HUES48 (cell line): Measurements from ENCODE around the gene MARCHF3.
"Not testable (repeated sequence)": the region's sequence is repeated elsewhere in the genome, so short reads cannot be mapped to it uniquely, and the experiment has no call there.

Experiments
- H3K27ac ChIP-seq: one replicate; pipeline ENCODE4 v1.7.0; 2013; ENCODE audit warnings: low read depth, low read length, inconsistent platforms
- H3K27me3 ChIP-seq: 2 replicates; pipeline ENCODE4 v1.6.1; 2013; ENCODE audit warnings: mild to moderate bottlenecking, low read length; ENCODE audit not compliant: control insufficient read depth, insufficient read depth
- H3K36me3 ChIP-seq: 2 replicates; pipeline ENCODE4 v1.6.1; 2013; ENCODE audit warnings: low read length; ENCODE audit not compliant: control insufficient read depth, insufficient read depth
- H3K4me1 ChIP-seq: 2 replicates; pipeline ENCODE4 v1.6.1; 2013; ENCODE audit warnings: mild to moderate bottlenecking, low read length; ENCODE audit not compliant: control insufficient read depth, insufficient read depth
- H3K4me3 ChIP-seq: 2 replicates; pipeline ENCODE4 v1.5.1; 2013; ENCODE audit warnings: mild to moderate bottlenecking, low read depth, low read length
- H3K9ac ChIP-seq: 2 replicates; pipeline ENCODE4 v1.6.1; 2013; ENCODE audit warnings: mild to moderate bottlenecking, low read depth, low read length, moderate library complexity
- H3K9me3 ChIP-seq: 2 replicates; pipeline ENCODE4 v1.6.1; 2013; ENCODE audit warnings: low read length; ENCODE audit not compliant: control insufficient read depth, insufficient read depth

The MARCHF3 gene

GRCh38 chr5:127064253-127064840, 34.0 kb upstream of the MARCHF3 start:
- no peaks in the 10 kb centered on the region for H3K27me3 ChIP-seq
- H3K4me1 ChIP-seq, result peaks cover 8% of the 10 kb centered on the region
- no peaks in the 10 kb centered on the region for H3K9me3 ChIP-seq
- no peak overlapping the region for H3K27ac ChIP-seq
- H3K9ac ChIP-seq, result no peak overlapping the region
- no peaks in the 10 kb centered on the region for H3K36me3 ChIP-seq
- no peak overlapping the region for H3K4me3 ChIP-seq

- H3K27me3 ChIP-seq, result no peaks in the 10 kb centered on the region
- peaks cover 6% of the 10 kb centered on the region; the same call in 1 of the 2 replicates for H3K4me1 ChIP-seq
- H3K9ac ChIP-seq, result no peak overlapping the region
- no peak overlapping the region for H3K4me3 ChIP-seq
- H3K27ac ChIP-seq, result no peak overlapping the region
- no peaks in the 10 kb centered on the region for H3K9me3 ChIP-seq
- H3K36me3 ChIP-seq, result no peaks in the 10 kb centered on the region
These were observed 33.0 kb upstream of the MARCHF3 start for GRCh38 chr5:127063257-127063913.

GRCh38 chr5:127061956-127062355, 31.6 kb upstream of the MARCHF3 start:
- no peak overlapping the region for H3K4me3 ChIP-seq

GRCh38 chr5:127061537-127061936, 31.2 kb upstream of the MARCHF3 start:
- no peak overlapping the region for H3K27ac ChIP-seq
- H3K9me3 ChIP-seq, result no peaks in the 10 kb centered on the region
- no peak overlapping the region for H3K4me3 ChIP-seq
- no peak overlapping the region for H3K9ac ChIP-seq
- H3K27me3 ChIP-seq, result no peaks in the 10 kb centered on the region
- no peaks in the 10 kb centered on the region for H3K36me3 ChIP-seq
- H3K4me1 ChIP-seq, result peaks cover 6% of the 10 kb centered on the region; the same call in 1 of the 2 replicates

More at GRCh38 chr5:127061956-127062355, 31.6 kb upstream of the MARCHF3 start:
- Histone ChIP-seq H3K36me3 (no peaks in the 10 kb centered on the region), H3K9ac (no peak overlapping the region), H3K4me1 (peaks cover 6% of the 10 kb centered on the region; the same call in 1 of the 2 replicates), H3K27ac (no peak overlapping the region), H3K9me3 (no peaks in the 10 kb centered on the region), H3K27me3 (no peaks in the 10 kb centered on the region)

- H3K27ac ChIP-seq, result no peak overlapping the region
- H3K27me3 ChIP-seq, result no peaks in the 10 kb centered on the region
- no peaks in the 10 kb centered on the region for H3K9me3 ChIP-seq
- H3K4me3 ChIP-seq, result no peak overlapping the region
- H3K9ac ChIP-seq, result no peak overlapping the region
- H3K4me1 ChIP-seq, result peaks cover 6% of the 10 kb centered on the region; the same call in 1 of the 2 replicates
- H3K36me3 ChIP-seq, result no peaks in the 10 kb centered on the region
These were observed 30.2 kb upstream of the MARCHF3 start for GRCh38 chr5:127060470-127060985.

GRCh38 chr5:127056896-127057295, 26.5 kb upstream of the MARCHF3 start:
- Histone ChIP-seq H3K4me3 (no peak overlapping the region), H3K9me3 (no peaks in the 10 kb centered on the region), H3K9ac (no peak overlapping the region)

GRCh38 chr5:127055880-127056653, 25.7 kb upstream of the MARCHF3 start:
- Histone ChIP-seq H3K27me3 (no peaks in the 10 kb centered on the region), H3K9me3 (no peaks in the 10 kb centered on the region), H3K36me3 (no peaks in the 10 kb centered on the region)

More at GRCh38 chr5:127056896-127057295, 26.5 kb upstream of the MARCHF3 start:
- no peaks in the 10 kb centered on the region for H3K27me3 ChIP-seq
- H3K4me1 ChIP-seq, result peaks cover 2% of the 10 kb centered on the region; the same call in 1 of the 2 replicates
- no peaks in the 10 kb centered on the region for H3K36me3 ChIP-seq
- no peak overlapping the region for H3K27ac ChIP-seq

GRCh38 chr5:127053551-127053950, 23.2 kb upstream of the MARCHF3 start:
- H3K9ac ChIP-seq, H3K9me3 ChIP-seq, H3K27ac ChIP-seq, H3K4me1 ChIP-seq, H3K27me3 ChIP-seq, H3K36me3 ChIP-seq, H3K4me3 ChIP-seq: not testable (repeated sequence)

More at GRCh38 chr5:127055880-127056653, 25.7 kb upstream of the MARCHF3 start:
- Histone ChIP-seq H3K27ac (no peak overlapping the region), H3K4me1 (no peaks in the 10 kb centered on the region), H3K9ac (no peak overlapping the region), H3K4me3 (no peak overlapping the region)

GRCh38 chr5:127053049-127053448, 22.7 kb upstream of the MARCHF3 start:
- Histone ChIP-seq H3K9me3 (no peaks in the 10 kb centered on the region), H3K9ac (no peak overlapping the region), H3K27ac (no peak overlapping the region), H3K36me3 (no peaks in the 10 kb centered on the region), H3K4me1 (no peaks in the 10 kb centered on the region), H3K4me3 (no peak overlapping the region), H3K27me3 (no peaks in the 10 kb centered on the region)

GRCh38 chr5:127051591-127051990, 21.2 kb upstream of the MARCHF3 start:
- Histone ChIP-seq H3K9ac (no peak overlapping the region), H3K36me3 (no peaks in the 10 kb centered on the region), H3K4me3 (no peak overlapping the region), H3K27me3 (no peaks in the 10 kb centered on the region), H3K9me3 (no peaks in the 10 kb centered on the region), H3K4me1 (no peaks in the 10 kb centered on the region), H3K27ac (no peak overlapping the region)
